Measurements from ENCODE around the gene ABTB2. TPM values are rescaled to one million over a fixed set of nuclear protein-coding genes. Genes with fewer than 3 reads are reported as not detected.

ABTB2 gene
- total RNA-seq, 1 experiment from 2014 or later: 6.0 TPM

GRCh38 chr11:34160791-34161190 lies 197.0 kb downstream of the ABTB2 start:
- in situ Hi-C loops (cut with HindIII; ENCODE audit: low pct_unique_long_range_greater_than_20kb, low sequenced_read_pairs): no loop called here
- DNase-seq (ENCODE audit: low read depth): no peak

- no peak for DNase-seq (ENCODE audit: low read depth)
- in situ Hi-C loops (cut with HindIII; ENCODE audit: low pct_unique_long_range_greater_than_20kb, low sequenced_read_pairs): no loop called here
Observed at GRCh38 chr11:34160049-34160721, 197.6 kb downstream of the ABTB2 start.

- no peak for DNase-seq (ENCODE audit: low read depth)
- in situ Hi-C loops (cut with HindIII; ENCODE audit: low pct_unique_long_range_greater_than_20kb, low sequenced_read_pairs): no loop called here
Observed at GRCh38 chr11:34158661-34159060, 199.1 kb downstream of the ABTB2 start.

DNA sequence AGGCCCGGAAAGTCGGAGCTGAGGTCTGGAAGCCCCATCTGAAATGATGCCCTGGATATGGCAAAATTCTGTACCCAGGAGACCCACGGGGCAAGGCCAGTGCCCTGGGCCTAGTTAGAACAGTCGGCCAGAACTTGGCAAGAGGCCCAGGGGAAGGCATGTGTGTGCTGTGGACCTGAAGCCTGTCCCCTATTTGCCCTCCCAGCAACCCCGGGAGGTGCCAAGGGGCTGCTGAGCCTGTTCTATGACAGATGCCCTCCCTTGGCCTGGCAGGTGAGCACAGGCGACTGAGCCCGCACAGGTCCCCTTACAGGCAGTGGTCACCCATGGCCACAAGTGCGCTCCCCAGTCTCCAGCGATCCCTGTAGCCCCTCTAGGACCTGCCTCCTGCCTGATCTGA lies 200.6 kb downstream of the ABTB2 start:
- no peak for DNase-seq (ENCODE audit: low read depth)
- in situ Hi-C loops (cut with HindIII; ENCODE audit: low pct_unique_long_range_greater_than_20kb, low sequenced_read_pairs): no loop called here

DNA sequence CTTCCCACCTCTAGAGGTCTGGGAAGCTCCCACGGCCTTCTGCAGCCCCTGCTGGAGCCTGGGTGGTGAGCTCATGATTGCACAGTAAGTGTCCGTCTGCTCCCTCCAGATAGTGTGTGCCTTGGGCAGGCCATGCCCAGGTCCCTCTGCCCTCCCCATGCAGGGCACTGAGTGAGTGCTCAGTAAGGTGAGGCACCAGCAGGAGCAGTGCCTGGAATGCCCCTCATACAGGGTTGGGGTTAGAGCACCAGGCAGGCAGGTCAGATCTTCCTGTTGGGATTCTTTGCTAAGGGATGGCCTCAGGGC lies 202.1 kb downstream of the ABTB2 start:
- DNase-seq (ENCODE audit: low read depth): no peak
- in situ Hi-C loops (cut with HindIII; ENCODE audit: low pct_unique_long_range_greater_than_20kb, low sequenced_read_pairs): no loop called here

GRCh38 chr11:34155057-34155756 lies 202.6 kb downstream of the ABTB2 start:
- DNase-seq (ENCODE audit: low read depth): no peak
- in situ Hi-C loops (cut with HindIII; ENCODE audit: low pct_unique_long_range_greater_than_20kb, low sequenced_read_pairs): no loop called here

GRCh38 chr11:34154059-34154875 lies 203.5 kb downstream of the ABTB2 start:
- in situ Hi-C loops (cut with HindIII; ENCODE audit: low pct_unique_long_range_greater_than_20kb, low sequenced_read_pairs): no loop called here
- DNase-seq (ENCODE audit: low read depth): no peak

GRCh38 chr11:34151916-34152845 lies 205.6 kb downstream of the ABTB2 start:
- in situ Hi-C loops (cut with HindIII; ENCODE audit: low pct_unique_long_range_greater_than_20kb, low sequenced_read_pairs): no loop called here

GRCh38 chr11:34151166-34151565 lies 206.6 kb downstream of the ABTB2 start:
- in situ Hi-C loops (cut with HindIII; ENCODE audit: low pct_unique_long_range_greater_than_20kb, low sequenced_read_pairs): no loop called here
- DNase-seq (ENCODE audit: low read depth): no peak

More at GRCh38 chr11:34151916-34152845, 205.6 kb downstream of the ABTB2 start:
- no peak for DNase-seq (ENCODE audit: low read depth)

DNA sequence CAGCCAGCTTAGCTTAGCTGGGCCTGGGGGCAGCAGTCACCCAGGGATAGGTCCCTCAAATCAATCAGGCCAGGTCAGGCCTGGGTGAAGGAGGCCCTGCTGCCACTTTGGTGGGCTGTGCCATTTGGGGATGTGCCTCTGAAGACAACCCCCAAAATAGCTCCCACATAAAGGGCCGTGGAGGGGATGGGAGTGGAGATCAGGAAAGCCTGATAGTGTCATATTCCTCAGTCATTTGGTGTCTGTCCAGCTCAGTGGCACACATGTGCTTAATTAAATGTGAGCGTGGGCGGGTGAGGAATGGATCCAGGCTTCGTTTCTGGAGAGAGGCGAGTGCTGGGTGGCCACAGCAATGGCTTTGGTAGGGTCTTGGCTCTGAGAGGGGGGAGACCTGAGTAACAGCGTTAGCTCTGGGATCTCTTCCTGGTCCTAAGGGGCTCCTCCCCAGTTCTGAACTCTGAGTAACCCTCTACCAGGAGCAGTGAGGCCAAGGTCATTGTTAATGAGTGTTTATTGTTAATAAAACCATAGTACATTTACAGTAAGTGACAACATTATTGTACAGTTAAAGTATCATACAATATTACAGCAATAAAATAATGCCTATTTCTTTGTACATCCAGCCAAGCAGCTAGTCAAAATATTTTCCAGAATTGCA lies 207.2 kb downstream of the ABTB2 start:
- in situ Hi-C loops (cut with HindIII; ENCODE audit: low pct_unique_long_range_greater_than_20kb, low sequenced_read_pairs): no loop called here
- DNase-seq (ENCODE audit: low read depth): no peak

- no peak for DNase-seq (ENCODE audit: low read depth)
- in situ Hi-C loops (cut with HindIII; ENCODE audit: low pct_unique_long_range_greater_than_20kb, low sequenced_read_pairs): no loop called here
Observed at GRCh38 chr11:34149786-34150185, 208.0 kb downstream of the ABTB2 start.

DNA sequence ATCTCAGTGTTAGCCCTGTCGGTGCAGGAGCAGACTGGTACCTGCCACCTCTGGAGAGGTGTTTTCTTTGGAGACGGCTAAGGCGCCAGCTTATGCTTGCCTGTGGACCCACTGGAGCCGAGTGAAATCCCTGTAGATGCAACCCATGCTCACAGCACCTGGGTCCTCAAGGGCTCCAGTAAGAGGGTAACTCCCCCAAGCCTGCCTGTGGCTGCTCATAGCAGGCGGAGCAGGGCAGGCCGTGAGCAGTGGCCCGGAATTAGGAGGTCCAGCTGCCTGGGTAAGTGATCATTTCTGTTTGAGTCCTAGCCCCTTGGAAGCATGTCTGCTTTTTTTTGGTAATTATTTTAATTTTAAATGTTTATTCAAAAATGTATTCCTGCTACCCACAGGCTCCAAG lies 208.5 kb downstream of the ABTB2 start:
- in situ Hi-C loops (cut with HindIII; ENCODE audit: low pct_unique_long_range_greater_than_20kb, low sequenced_read_pairs): no loop called here
- no peak for DNase-seq (ENCODE audit: low read depth)

GRCh38 chr11:34148504-34149165 lies 209.2 kb downstream of the ABTB2 start:
- DNase-seq (ENCODE audit: low read depth): no peak
- in situ Hi-C loops (cut with HindIII; ENCODE audit: low pct_unique_long_range_greater_than_20kb, low sequenced_read_pairs): no loop called here

DNA sequence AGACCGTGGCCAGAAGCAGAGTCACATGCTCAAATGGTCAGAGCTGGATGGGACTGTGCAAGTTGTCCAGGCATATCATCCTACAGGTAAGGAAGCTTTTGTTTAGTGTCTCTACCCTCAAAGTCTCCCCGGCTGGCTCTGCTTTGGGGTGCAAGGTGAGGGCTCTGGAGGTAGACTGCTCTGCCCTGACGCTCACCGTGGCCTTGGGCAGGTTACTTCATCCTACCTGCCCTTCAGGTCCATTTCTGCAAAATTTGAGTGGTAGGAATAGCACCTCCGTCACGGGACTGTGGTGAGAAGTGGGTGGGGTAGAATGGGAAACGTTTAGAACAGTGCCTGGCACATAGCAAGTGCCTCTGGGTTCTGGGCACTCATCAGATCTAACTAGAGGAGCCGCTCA lies 210.2 kb downstream of the ABTB2 start:
- no peak for DNase-seq (ENCODE audit: low read depth)

GRCh38 chr11:34146866-34147265 lies 210.9 kb downstream of the ABTB2 start:
- no peak for DNase-seq (ENCODE audit: low read depth)
- in situ Hi-C loops (cut with HindIII; ENCODE audit: low pct_unique_long_range_greater_than_20kb, low sequenced_read_pairs): no loop called here

More for the DNA sequence above, 210.2 kb downstream of the ABTB2 start:
- in situ Hi-C loops (cut with HindIII; ENCODE audit: low pct_unique_long_range_greater_than_20kb, low sequenced_read_pairs): no loop called here

GRCh38 chr11:34146411-34146810 lies 211.4 kb downstream of the ABTB2 start:
- in situ Hi-C loops (cut with HindIII; ENCODE audit: low pct_unique_long_range_greater_than_20kb, low sequenced_read_pairs): no loop called here
- DNase-seq (ENCODE audit: low read depth): no peak

DNA sequence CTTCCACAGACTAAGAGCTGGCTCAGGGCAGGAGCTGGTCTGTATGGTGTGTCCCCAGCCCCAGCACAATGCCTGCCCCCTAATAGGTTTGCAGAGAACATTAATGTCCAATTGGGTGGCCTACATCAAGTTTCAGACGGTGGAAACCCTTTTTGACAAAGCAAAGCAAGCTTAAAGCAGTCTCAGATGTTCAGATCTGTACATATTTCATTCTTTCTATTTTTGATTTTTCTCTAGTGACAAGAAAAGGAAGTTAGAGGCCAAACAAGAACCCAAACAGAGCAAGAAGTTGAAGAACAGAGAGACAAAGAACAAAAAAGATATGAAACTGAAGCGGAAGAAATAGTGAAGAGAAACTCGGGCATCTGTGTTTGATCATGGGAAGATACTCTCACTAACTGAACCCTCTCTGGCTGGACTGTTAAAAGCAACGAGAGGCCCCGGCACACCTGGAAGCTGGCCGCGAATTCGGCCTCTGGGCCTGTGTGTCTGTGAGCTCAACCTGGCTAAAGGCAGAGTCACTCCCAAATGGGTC lies 211.9 kb downstream of the ABTB2 start:
- in situ Hi-C loops (cut with HindIII; ENCODE audit: low pct_unique_long_range_greater_than_20kb, low sequenced_read_pairs): no loop called here
- no peak for DNase-seq (ENCODE audit: low read depth)
